H1 (cell line): ENCODE measurements around the gene DDX1. TPM values are rescaled to one million over a fixed set of nuclear protein-coding genes. Genes with fewer than 3 reads are reported as not detected.

Experiments used
- CTCF ChIA-PET: fragments of 300-600 bp; sonication (Branson Sonifier 250); formaldehyde crosslinking; loops from one replicate; lab custom pipeline; 2021; ENCODE audit not compliant: partially characterized antibody; lab: Charles Lee
- POLR2A ChIA-PET: fragments of 300-600 bp; sonication (Branson Sonifier 250); formaldehyde crosslinking; loops from one replicate; lab custom pipeline; 2021; ENCODE audit warnings: inconsistent platforms; ENCODE audit not compliant: partially characterized antibody; lab: Charles Lee
- DNase-seq, 2 experiments: peaks; one replicate each; pipeline versions ENCODE4 v3.0.0 to v3.0.0-alpha.2; 2010 to 2022; ENCODE audit warnings: low spot score in 2 of 2, low read depth in 1 of 2, mixed read lengths in 1 of 2
- FAIRE-seq: peaks from 2 replicates; lab custom pipeline; 2011; peaks lifted over from hg19 to GRCh38; lab: Jason Lieb, UNC
- H2AFZ ChIP-seq: 2 replicates; pipeline ENCODE4 v1.8.1; 2012; ENCODE audit warnings: low read length, inconsistent platforms
- H2AK5ac ChIP-seq: 2 replicates; pipeline ENCODE4 v1.6.1; 2013; ENCODE audit warnings: low read depth, low read length
- H2BK120ac ChIP-seq: replicated peaks from 2 replicates; pipeline ENCODE3; 2013; ENCODE audit warnings: low read depth, low read length, inconsistent platforms
- H2BK12ac ChIP-seq: 2 replicates; pipeline ENCODE4 v1.6.1; 2013; ENCODE audit warnings: low read depth, low read length
- H2BK15ac ChIP-seq: 2 replicates; pipeline ENCODE4 v1.6.1; 2013; ENCODE audit warnings: low read length
- H2BK20ac ChIP-seq: 2 replicates; pipeline ENCODE4 v1.6.1; 2013; ENCODE audit warnings: low read length
- H2BK5ac ChIP-seq: 2 replicates; pipeline ENCODE4 v1.6.1; 2013; ENCODE audit warnings: low read depth, low read length
- H3K14ac ChIP-seq: 2 replicates; pipeline ENCODE4 v1.6.1; 2013; ENCODE audit warnings: inconsistent platforms; ENCODE audit not compliant: insufficient read length
- H3K18ac ChIP-seq: 2 replicates; pipeline ENCODE4 v1.6.1; 2013; ENCODE audit warnings: low read length; ENCODE audit errors: extremely low read depth
- H3K23ac ChIP-seq: 2 replicates; pipeline ENCODE4 v1.6.1; 2013; ENCODE audit warnings: inconsistent platforms; ENCODE audit not compliant: insufficient read length
- H3K23me2 ChIP-seq: 2 replicates; pipeline ENCODE4 v1.6.1; 2013; ENCODE audit warnings: low read depth, low read length
- H3K27ac ChIP-seq: 2 replicates; pipeline ENCODE4 v1.6.1; 2011; ENCODE audit warnings: low read depth, low read length, inconsistent platforms
- H3K27me3 ChIP-seq, 4 experiments: replicated peaks in 1 of 4; 1 replicate in 1 of 4; 2 replicates in 3 of 4; pipeline versions ENCODE4 v1.6.1 to v1.8.1; 2011 to 2013; ENCODE audit warnings: low read length in 3 of 4, mild to moderate bottlenecking in 3 of 4, inconsistent platforms in 2 of 4, mixed read lengths in 2 of 4, moderate library complexity in 1 of 4; ENCODE audit not compliant: control insufficient read depth in 3 of 4, insufficient read depth in 3 of 4; ENCODE audit errors: extremely low read depth in 1 of 4
- H3K36me3 ChIP-seq, 4 experiments: 2 replicates each; pipeline versions ENCODE4 v1.6.1 to v1.8.1; 2011 to 2013; ENCODE audit warnings: mild to moderate bottlenecking in 4 of 4, low read length in 3 of 4, moderate library complexity in 2 of 4, control low read depth in 1 of 4, inconsistent platforms in 1 of 4; ENCODE audit not compliant: insufficient read depth in 4 of 4, control insufficient read depth in 2 of 4
- H3K4ac ChIP-seq: replicated peaks from 2 replicates; pipeline ENCODE3; 2013; ENCODE audit warnings: low read length, low read depth, mixed read lengths, inconsistent platforms; ENCODE audit not compliant: insufficient read length
- H3K4me1 ChIP-seq, 4 experiments: replicated peaks in 1 of 4; 1 replicate in 1 of 4; 2 replicates in 3 of 4; pipeline versions ENCODE4 v1.6.1 to v1.8.1; 2011 to 2013; ENCODE audit warnings: low read length in 3 of 4, inconsistent platforms in 2 of 4, mixed read lengths in 1 of 4; ENCODE audit not compliant: insufficient read depth in 4 of 4, control insufficient read depth in 3 of 4
- H3K4me2 ChIP-seq, 2 experiments: 2 replicates each; pipeline versions ENCODE4 v1.6.1 to v1.8.1; 2011 to 2013; ENCODE audit warnings: low read depth in 2 of 2, low read length in 2 of 2, control low read depth in 1 of 2, inconsistent platforms in 1 of 2, mild to moderate bottlenecking in 1 of 2; ENCODE audit not compliant: insufficient read depth in 1 of 2
- H3K4me3 ChIP-seq, 4 experiments: fragments of 200-600, 300-600 bp in 1 of 4; sonication (generic), shearing (Covaris generic), sonication (Bioruptor Twin) in 1 of 4; 2 replicates each; pipeline versions ENCODE4 v1.5.1 to v1.8.1; 2011 to 2016; ENCODE audit warnings: low read length in 4 of 4, low read depth in 3 of 4, control low read depth in 2 of 4, inconsistent platforms in 2 of 4, mild to moderate bottlenecking in 2 of 4, mixed read lengths in 1 of 4, moderate library complexity in 1 of 4; ENCODE audit not compliant: insufficient read depth in 2 of 4; ENCODE audit errors: extremely low read depth in 1 of 4
- H3K56ac ChIP-seq: replicated peaks from 2 replicates; pipeline ENCODE3; 2013; ENCODE audit warnings: low read depth, mild to moderate bottlenecking, mixed read lengths, low read length, inconsistent platforms; ENCODE audit not compliant: insufficient read length
- H3K79me1 ChIP-seq: 2 replicates; pipeline ENCODE4 v1.6.1; 2013; ENCODE audit warnings: low read depth, low read length, control low read depth
- H3K79me2 ChIP-seq, 2 experiments: 2 replicates each; pipeline versions ENCODE4 v1.6.1 to v1.8.1; 2012 to 2013; ENCODE audit warnings: low read length in 2 of 2, mild to moderate bottlenecking in 2 of 2, inconsistent platforms in 1 of 2; ENCODE audit not compliant: insufficient read depth in 2 of 2, control insufficient read depth in 1 of 2
- H3K9ac ChIP-seq, 4 experiments: replicated peaks in 1 of 4; 1 replicate in 1 of 4; 2 replicates in 3 of 4; pipeline versions ENCODE4 v1.6.1 to v1.8.1; 2011 to 2013; ENCODE audit warnings: low read depth in 3 of 4, low read length in 3 of 4, control low read depth in 2 of 4, mild to moderate bottlenecking in 2 of 4, moderate library complexity in 2 of 4, inconsistent platforms in 1 of 4; ENCODE audit errors: extremely low read depth in 1 of 4
- H3K9me3 ChIP-seq, 2 experiments: 2 replicates each; pipeline versions ENCODE4 v1.6.1 to v1.8.1; 2012 to 2013; ENCODE audit warnings: mild to moderate bottlenecking in 2 of 2, moderate library complexity in 2 of 2, control low read depth in 1 of 2, inconsistent platforms in 1 of 2, low read depth in 1 of 2, low read length in 1 of 2, mixed read lengths in 1 of 2; ENCODE audit not compliant: insufficient read depth in 2 of 2
- H4K20me1 ChIP-seq, 2 experiments: replicated peaks in 1 of 2; 2 replicates each; pipeline versions ENCODE3 to v1.8.1; 2011 to 2013; ENCODE audit warnings: inconsistent platforms in 2 of 2, low read length in 2 of 2, mild to moderate bottlenecking in 1 of 2; ENCODE audit not compliant: insufficient read depth in 2 of 2, control insufficient read depth in 1 of 2
- H4K5ac ChIP-seq: 2 replicates; pipeline ENCODE4 v1.6.1; 2013; ENCODE audit warnings: low read length, low read depth, mixed read lengths, inconsistent platforms; ENCODE audit not compliant: insufficient read length
- H4K8ac ChIP-seq: 2 replicates; pipeline ENCODE4 v1.8.0; 2013; ENCODE audit warnings: mild to moderate bottlenecking, moderate library complexity, low read length, inconsistent platforms; ENCODE audit not compliant: insufficient read depth; ENCODE audit errors: extremely low read depth
- H4K91ac ChIP-seq: replicated peaks from 2 replicates; pipeline ENCODE3; 2013; ENCODE audit warnings: low read length, mixed read lengths, inconsistent platforms; ENCODE audit not compliant: insufficient read length
- BACH1 ChIP-seq: IDR thresholded peaks from 2 replicates; pipeline ENCODE4 v1.6.1; 2012; ENCODE audit warnings: low read length, improper control_type of control experiment
- EGR1 ChIP-seq: IDR thresholded peaks from 2 replicates; pipeline ENCODE4 v1.6.1; 2011; ENCODE audit warnings: low read depth, low read length, borderline replicate concordance
- FOSL1 ChIP-seq: IDR thresholded peaks from 2 replicates; pipeline ENCODE4 v1.6.1; 2011; ENCODE audit warnings: mild to moderate bottlenecking, low read depth, low read length, moderate library complexity; ENCODE audit not compliant: insufficient read depth
- GABPA ChIP-seq: IDR thresholded peaks from 2 replicates; pipeline ENCODE4 v1.6.1; 2011; ENCODE audit warnings: mild to moderate bottlenecking, low read length, moderate library complexity, borderline replicate concordance; ENCODE audit not compliant: insufficient read depth
- HDAC6 ChIP-seq: IDR thresholded peaks from one replicate; pipeline ENCODE4 v1.7.1; 2012; ENCODE audit warnings: low read depth, mild to moderate bottlenecking, inconsistent platforms, low read length, moderate library complexity
- KDM1A ChIP-seq: fragments of 200-600, 300-600 bp; sonication (generic); IDR thresholded peaks from 2 replicates; pipeline ENCODE4 v1.7.1; 2016; ENCODE audit warnings: mild to moderate bottlenecking, low read length, borderline replicate concordance
- KDM4A ChIP-seq: IDR thresholded peaks from one replicate; pipeline ENCODE4 v1.7.1; 2012; ENCODE audit warnings: low read depth, mild to moderate bottlenecking, moderate library complexity, low read length, inconsistent platforms; ENCODE audit not compliant: severe bottlenecking
- KDM5A ChIP-seq: fragments of 200-600 bp; IDR thresholded peaks from 2 replicates; pipeline ENCODE4 v1.7.1; 2012; ENCODE audit warnings: mild to moderate bottlenecking, low read length, inconsistent platforms, mixed read lengths
- NANOG ChIP-seq: IDR thresholded peaks from 2 replicates; pipeline ENCODE4 v1.6.1; 2011; ENCODE audit warnings: low read length, low read depth, mild to moderate bottlenecking, inconsistent platforms; ENCODE audit not compliant: insufficient read depth, poor library complexity, severe bottlenecking
- RNF2 ChIP-seq: fragments of 200-900, 300-1000 bp; sonication (generic); IDR thresholded peaks from 2 replicates; pipeline ENCODE4 v1.7.1; 2016; ENCODE audit warnings: borderline replicate concordance, low read depth, mild to moderate bottlenecking, antibody characterized with exemption, low read length; ENCODE audit not compliant: poor library complexity, severe bottlenecking; ENCODE audit errors: missing control alignments
- RXRA ChIP-seq: IDR thresholded peaks from 2 replicates; pipeline ENCODE4 v1.6.1; 2011; ENCODE audit warnings: low read depth, mild to moderate bottlenecking, low read length, moderate library complexity; ENCODE audit not compliant: insufficient read depth
- SP1 ChIP-seq: IDR thresholded peaks from 2 replicates; pipeline ENCODE4 v1.6.1; 2011; ENCODE audit warnings: low read depth, low read length
- SUZ12 ChIP-seq: fragments of 200-600 bp; sonication (generic); IDR thresholded peaks from 2 replicates; pipeline ENCODE4 v1.6.1; 2012; ENCODE audit warnings: mild to moderate bottlenecking, inconsistent platforms, low read length, moderate library complexity, mixed read lengths
- TAF7 ChIP-seq: optimal IDR thresholded peaks from 2 replicates; pipeline ENCODE3; 2011; ENCODE audit warnings: low read depth, mild to moderate bottlenecking, inconsistent platforms, low read length, moderate library complexity, borderline replicate concordance
- TBP ChIP-seq: IDR thresholded peaks from 2 replicates; pipeline ENCODE4 v1.6.1; 2011; ENCODE audit warnings: low read depth, low read length, improper control_type of control experiment
- WGBS, 2 experiments: shearing (Covaris generic) in 1 of 2; methylation state at CpG; one replicate each; pipeline versions ENCODE4 v1.1.6 to v1.1.7; 2013 to 2015; ENCODE audit warnings: low lambda C conversion rate in 2 of 2, mixed read lengths in 2 of 2, inconsistent platforms in 1 of 2, low coverage in 1 of 2, missing lambda C conversion rate in 1 of 2; ENCODE audit not compliant: insufficient replicate concordance in 2 of 2, insufficient coverage in 1 of 2, insufficient read length in 1 of 2; ENCODE audit errors: extremely low coverage in 1 of 2, missing lambda C conversion rate in 1 of 2; 5-methylcytosine and 5-hydroxymethylcytosine counted together
- polyA plus RNA-seq, 7 experiments: library from polyadenylated mRNA; depleted of rRNA in 3 of 7; stranded (reverse) in 5 of 7; unstranded in 2 of 7; fragments of >200 nt in 5 of 7; fragments of 200-250 nt in 2 of 7; gene quantifications; 1 replicate in 5 of 7; 2 replicates in 1 of 7; 4 replicates in 1 of 7; pipeline versions ENCODE4 v1.2.1 to v1.2.3, GENCODE V29; 2011 to 2013; ENCODE audit warnings: missing spikeins in 2 of 7, mixed read lengths in 2 of 7
- total RNA-seq: library from RNA; stranded (reverse); fragmentation: NEBNext Ultra II Directional; extraction: Animal tissue kit (Norgen Biotek cat#: 25700); gene quantifications from 2 replicates; pipeline ENCODE4 v1.2.1, GENCODE V29; 2021

The DDX1 gene
- total and polyA plus RNA-seq, 2 of the 8 experiments (the other 6 are each of a cell fraction or from before 2014, with no cell fraction given) = 51.1 to 161 TPM

GRCh38 chr2:15544227-15544626 lies 47.4 kb upstream of the DDX1 start:
- 90% methylated on average over 2 of the region's 2 CpGs; no CpG with 5 or more reads in 1 of the 2 experiments for WGBS, 2 experiments
- no peak for TF ChIP-seq RXRA
- no peak for TF ChIP-seq GABPA
- no peak for TF ChIP-seq SUZ12
- no peak for TF ChIP-seq SP1
- no peak for TF ChIP-seq KDM1A
- TF ChIP-seq HDAC6 = no peak
- TF ChIP-seq TAF7 = no peak
- no peak for TF ChIP-seq KDM4A
- no peak for TF ChIP-seq TBP
- TF ChIP-seq EGR1 = no peak
- TF ChIP-seq NANOG = no peak
- no peak for TF ChIP-seq FOSL1
- no peak for TF ChIP-seq BACH1
- no peak for TF ChIP-seq KDM5A
- TF ChIP-seq RNF2 = no peak

More at GRCh38 chr2:15544227-15544626, 47.4 kb upstream of the DDX1 start:
- Histone ChIP-seq H3K9me3 (no peaks in the 10 kb centered on the region), H3K18ac (no peak overlapping the region), H2BK20ac (no peak overlapping the region), H3K79me2 (no peaks in the 10 kb centered on the region), H2AFZ (no peak overlapping the region), H3K27ac (no peak overlapping the region), H4K8ac (no peak overlapping the region), H3K9ac (no peak overlapping the region), H3K79me1 (no peaks in the 10 kb centered on the region), H2BK15ac (no peak overlapping the region), H2BK120ac (no peak overlapping the region), H3K4me3 (no peak overlapping the region), H3K14ac (no peak overlapping the region), H2BK12ac (no peak overlapping the region), H3K4me2 (no peak overlapping the region), H3K23ac (no peak overlapping the region), H4K20me1 (no peaks in the 10 kb centered on the region), H3K4ac (no peak overlapping the region), H4K5ac (no peak overlapping the region), H3K23me2 (no peaks in the 10 kb centered on the region), H4K91ac (no peak overlapping the region), H3K27me3 (no peaks in the 10 kb centered on the region), H3K56ac (no peak overlapping the region), H3K36me3 (no peaks in the 10 kb centered on the region), H3K4me1 (no peaks in the 10 kb centered on the region), H2BK5ac (no peak overlapping the region), H2AK5ac (no peak overlapping the region)
- DNase-seq = no peak
- ChIA-PET CTCF (interaction anchor here (0.7 kb wide), 1 partner anchor 33 kb away, joined by 3 read pairs; no protein-coding TSS in a partner anchor), POLR2A (no interaction called here)
- FAIRE-seq = no peak
